ENCODE results near the gene OR2V2.

OR2V2 gene

GRCh38 chr5:181187500-181188213 is 40.3 kb downstream of the OR2V2 start:
- TF ChIP-seq CTCF (conservative IDR thresholded peaks at IDR 0.05; ENCODE audit: low read depth, low read length), result peak; percentile 28
- no peak for DNase-seq (ENCODE audit: low read depth)
- peak overlapping the region; percentile 37 for H3K4me3 ChIP-seq (ENCODE audit: low read length)

GRCh38 chr5:181188700-181189362 is 41.4 kb downstream of the OR2V2 start:
- DNase-seq (ENCODE audit: low read depth), result no peak
- TF ChIP-seq CTCF (conservative IDR thresholded peaks at IDR 0.05; ENCODE audit: low read depth, low read length), result no peak
- peak overlapping the region; percentile 74 for H3K4me3 ChIP-seq (ENCODE audit: low read length)

GRCh38 chr5:181189363-181189961 is 42.1 kb downstream of the OR2V2 start:
- no peak for TF ChIP-seq CTCF (conservative IDR thresholded peaks at IDR 0.05; ENCODE audit: low read depth, low read length)

GRCh38 chr5:181189962-181190710 is 42.8 kb downstream of the OR2V2 start:
- no peak for DNase-seq (ENCODE audit: low read depth)
- no peak for TF ChIP-seq CTCF (conservative IDR thresholded peaks at IDR 0.05; ENCODE audit: low read depth, low read length)
- H3K4me3 ChIP-seq (ENCODE audit: low read length), result peak overlapping the region; percentile 74

More at GRCh38 chr5:181189363-181189961, 42.1 kb downstream of the OR2V2 start:
- H3K4me3 ChIP-seq (ENCODE audit: low read length), result peak overlapping the region; percentile 74
- DNase-seq (ENCODE audit: low read depth), result no peak

GRCh38 chr5:181190711-181191525 is 43.5 kb downstream of the OR2V2 start:
- no peak for DNase-seq (ENCODE audit: low read depth)
- H3K4me3 ChIP-seq (ENCODE audit: low read length), result peak overlapping the region; percentile 74
- TF ChIP-seq CTCF (conservative IDR thresholded peaks at IDR 0.05; ENCODE audit: low read depth, low read length), result peak; percentile 31
